OCI-LY3 (cell line): ENCODE measurements around the gene CTBP2.

Experiments
- H2AFZ ChIP-seq: fragments of 200-600, 300-600 bp; shearing (Covaris generic); 2 replicates; pipeline ENCODE4 v1.6.0; 2014; ENCODE audit warnings: antibody characterized with exemption, low read depth, low read length
- H3K27ac ChIP-seq: fragments of 200-600, 300-600 bp; sonication (generic); 2 replicates; pipeline ENCODE4 v1.5.1; 2014; ENCODE audit warnings: mild to moderate bottlenecking, low read length, moderate library complexity, mixed read lengths
- H3K27me3 ChIP-seq: fragments of 200-600, 300-600 bp; sonication (generic); 2 replicates; pipeline ENCODE4 v1.6.1; 2014; ENCODE audit warnings: low read depth, low read length, mixed read lengths
- H3K36me3 ChIP-seq: fragments of 200-600, 300-600 bp; sonication (generic); replicated peaks from 2 replicates; pipeline ENCODE3; 2014; ENCODE audit warnings: low read depth, low read length, mixed read lengths
- H3K4me1 ChIP-seq: fragments of 300-600, 200-600 bp; sonication (generic); 2 replicates; pipeline ENCODE4 v1.6.1; 2014; ENCODE audit warnings: low read length, mixed read lengths
- H3K4me2 ChIP-seq: fragments of 200-600, 300-600 bp; sonication (generic); 2 replicates; pipeline ENCODE4 v1.6.1; 2014; ENCODE audit warnings: low read length, mixed read lengths
- H3K4me3 ChIP-seq: fragments of 300-600, 200-600 bp; sonication (generic); 2 replicates; pipeline ENCODE4 v1.5.1; 2014; ENCODE audit warnings: antibody characterized with exemption, mild to moderate bottlenecking, low read length, moderate library complexity
- H3K79me2 ChIP-seq: fragments of 300-600, 200-600 bp; shearing (Covaris generic); 2 replicates; pipeline ENCODE4 v1.6.1; 2014; ENCODE audit warnings: mild to moderate bottlenecking, low read length, mixed read lengths
- H3K9ac ChIP-seq: fragments of 300-600, 200-600 bp; shearing (Covaris generic); 2 replicates; pipeline ENCODE4 v1.6.0; 2014; ENCODE audit warnings: mild to moderate bottlenecking, low read length, moderate library complexity
- H3K9me3 ChIP-seq: fragments of 200-600, 300-600 bp; shearing (Covaris generic); 2 replicates; pipeline ENCODE4 v1.6.1; 2014; ENCODE audit warnings: low read length, mixed read lengths; ENCODE audit not compliant: insufficient read depth
- H4K20me1 ChIP-seq: fragments of 200-600, 300-600 bp; sonication (generic); 2 replicates; pipeline ENCODE4 v1.6.1; 2016; ENCODE audit warnings: low read length, mixed read lengths; ENCODE audit not compliant: insufficient read depth
- EZH2phosphoT487 ChIP-seq: fragments of 200-600 bp; shearing (Covaris generic); IDR thresholded peaks from 2 replicates; pipeline ENCODE4 v1.6.1; 2018; ENCODE audit warnings: antibody characterized with exemption, mixed run types, low read depth
- TF ChIP-seq, protein P1 (sequence below): fragments of 200-600, 300-600 bp; sonication (generic); IDR thresholded peaks from 2 replicates; pipeline ENCODE4 v1.5.1; 2014; ENCODE audit warnings: antibody characterized with exemption, low read length, low read depth

Gene CTBP2

GRCh38 chr10:125026974-125027735 is 133.2 kb downstream of the CTBP2 start:
- no peak overlapping the region for H3K27ac ChIP-seq
- H3K27me3 ChIP-seq = peaks cover 11% of the 10 kb centered on the region
- H3K9ac ChIP-seq = no peak overlapping the region
- H3K36me3 ChIP-seq = no peaks in the 10 kb centered on the region
- H3K79me2 ChIP-seq = no peaks in the 10 kb centered on the region
- no peak overlapping the region for H3K4me2 ChIP-seq
- H3K4me1 ChIP-seq = no peaks in the 10 kb centered on the region
- no peaks in the 10 kb centered on the region; the same call in 1 of the 2 replicates for H4K20me1 ChIP-seq
- H2AFZ ChIP-seq = no peak overlapping the region
- TF ChIP-seq, protein P1, sequence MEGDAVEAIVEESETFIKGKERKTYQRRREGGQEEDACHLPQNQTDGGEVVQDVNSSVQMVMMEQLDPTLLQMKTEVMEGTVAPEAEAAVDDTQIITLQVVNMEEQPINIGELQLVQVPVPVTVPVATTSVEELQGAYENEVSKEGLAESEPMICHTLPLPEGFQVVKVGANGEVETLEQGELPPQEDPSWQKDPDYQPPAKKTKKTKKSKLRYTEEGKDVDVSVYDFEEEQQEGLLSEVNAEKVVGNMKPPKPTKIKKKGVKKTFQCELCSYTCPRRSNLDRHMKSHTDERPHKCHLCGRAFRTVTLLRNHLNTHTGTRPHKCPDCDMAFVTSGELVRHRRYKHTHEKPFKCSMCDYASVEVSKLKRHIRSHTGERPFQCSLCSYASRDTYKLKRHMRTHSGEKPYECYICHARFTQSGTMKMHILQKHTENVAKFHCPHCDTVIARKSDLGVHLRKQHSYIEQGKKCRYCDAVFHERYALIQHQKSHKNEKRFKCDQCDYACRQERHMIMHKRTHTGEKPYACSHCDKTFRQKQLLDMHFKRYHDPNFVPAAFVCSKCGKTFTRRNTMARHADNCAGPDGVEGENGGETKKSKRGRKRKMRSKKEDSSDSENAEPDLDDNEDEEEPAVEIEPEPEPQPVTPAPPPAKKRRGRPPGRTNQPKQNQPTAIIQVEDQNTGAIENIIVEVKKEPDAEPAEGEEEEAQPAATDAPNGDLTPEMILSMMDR = no peak
- H3K4me3 ChIP-seq = no peak overlapping the region
- no peaks in the 10 kb centered on the region for H3K9me3 ChIP-seq

DNA sequence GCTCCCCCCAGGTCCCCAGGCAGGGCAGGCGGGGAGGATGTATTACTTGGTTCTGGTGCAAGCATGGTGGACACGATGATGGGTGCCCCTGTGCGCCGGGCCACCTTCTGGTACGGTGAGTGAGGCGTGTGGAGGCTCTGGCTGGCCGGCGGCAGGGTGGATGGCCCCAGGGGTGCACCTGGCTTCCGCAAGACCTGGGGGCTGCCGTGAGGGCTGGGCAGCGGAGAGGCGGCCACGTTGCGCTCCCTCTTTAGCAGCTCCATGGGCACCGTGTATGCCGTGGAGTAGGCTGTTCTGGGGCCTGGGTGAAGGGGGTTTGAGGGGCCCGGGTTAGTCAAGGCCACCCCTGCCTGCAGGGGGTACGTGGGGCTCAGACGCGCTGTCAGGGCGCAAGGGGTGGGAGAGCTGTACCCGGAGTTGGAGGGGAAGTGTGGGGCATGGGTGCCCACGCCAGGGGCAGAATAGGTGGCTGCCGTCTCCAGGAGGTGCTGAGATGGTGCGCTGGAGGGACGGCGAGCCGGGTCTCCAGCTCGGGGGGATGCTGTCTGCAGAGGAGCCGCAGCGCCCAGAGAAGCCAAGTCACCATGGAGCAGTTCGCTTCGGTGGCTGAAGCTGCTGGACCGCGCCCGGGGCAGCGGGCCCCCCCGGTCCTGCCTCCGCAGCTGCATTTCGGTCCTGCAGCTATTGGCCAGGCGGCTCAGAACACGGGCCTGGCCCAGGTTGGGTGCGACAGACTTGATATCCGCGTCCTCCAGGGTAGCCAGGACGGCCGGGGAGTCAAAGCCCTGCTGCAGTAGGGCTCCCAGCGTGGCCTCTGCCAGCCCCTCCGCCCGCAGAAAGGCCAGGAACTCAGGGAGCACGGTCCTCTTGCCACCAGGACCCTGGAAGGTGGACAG is 134.1 kb downstream of the CTBP2 start:
- H3K4me3 ChIP-seq = no peak overlapping the region
- TF ChIP-seq EZH2phosphoT487 = no peak
- TF ChIP-seq, protein P1 = no peak
- H2AFZ ChIP-seq = no peak overlapping the region
- H3K36me3 ChIP-seq = no peaks in the 10 kb centered on the region
- H3K27me3 ChIP-seq = peaks cover 11% of the 10 kb centered on the region
- H3K4me2 ChIP-seq = no peak overlapping the region
- H4K20me1 ChIP-seq = no peaks in the 10 kb centered on the region; the same call in 1 of the 2 replicates
- no peaks in the 10 kb centered on the region for H3K9me3 ChIP-seq
- H3K9ac ChIP-seq = no peak overlapping the region
- H3K79me2 ChIP-seq = no peaks in the 10 kb centered on the region
- H3K27ac ChIP-seq = no peak overlapping the region
- no peaks in the 10 kb centered on the region for H3K4me1 ChIP-seq

DNA sequence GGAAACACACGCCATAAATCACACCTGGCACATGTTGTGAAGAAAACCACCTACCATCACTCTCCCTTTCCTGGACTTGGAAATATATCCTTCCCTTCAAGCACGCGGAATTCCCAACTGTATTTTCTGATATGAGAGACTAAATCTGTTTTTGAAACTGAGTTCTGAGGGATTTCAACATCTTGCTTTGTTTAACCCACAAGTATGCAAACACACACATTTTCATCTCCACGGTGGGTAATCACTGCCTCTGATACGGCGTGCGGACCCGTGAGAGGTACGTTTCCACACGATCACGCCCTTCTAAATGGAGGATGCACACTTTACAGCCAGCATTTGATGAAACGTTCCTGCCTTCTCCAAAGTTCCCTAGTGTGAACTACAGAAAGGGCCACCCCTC is 135.0 kb downstream of the CTBP2 start:
- H3K27me3 ChIP-seq = peaks cover 11% of the 10 kb centered on the region
- no peaks in the 10 kb centered on the region for H3K79me2 ChIP-seq
- no peaks in the 10 kb centered on the region for H3K36me3 ChIP-seq
- no peak overlapping the region for H3K4me2 ChIP-seq
- no peaks in the 10 kb centered on the region for H3K9me3 ChIP-seq
- H3K27ac ChIP-seq = no peak overlapping the region
- no peak overlapping the region for H3K4me3 ChIP-seq
- H3K4me1 ChIP-seq = no peaks in the 10 kb centered on the region
- H3K9ac ChIP-seq = no peak overlapping the region
- TF ChIP-seq EZH2phosphoT487 = no peak
- TF ChIP-seq, protein P1 = no peak
- no peak overlapping the region for H2AFZ ChIP-seq
- H4K20me1 ChIP-seq = no peaks in the 10 kb centered on the region; the same call in 1 of the 2 replicates
